BE2C (cell line): Measurements from ENCODE around the gene BTBD19.
"Not testable (repeated sequence)": the region's sequence is repeated elsewhere in the genome, so short reads cannot be mapped to it uniquely, and the experiment has no call there.

Source experiments
- DNase-seq: peaks from one replicate; pipeline ENCODE4 v3.0.0-alpha.2; 2020
- H3K27me3 ChIP-seq: fragments of 250-450 bp; sonication (Bioruptor Pico); 2 replicates; pipeline ENCODE4 v1.5.1; 2020; ENCODE audit warnings: mild to moderate bottlenecking
- H3K36me3 ChIP-seq: fragments of 250-450 bp; sonication (Bioruptor Pico); 2 replicates; pipeline ENCODE4 v1.5.1; 2020; ENCODE audit warnings: mild to moderate bottlenecking
- H3K4me1 ChIP-seq: fragments of 250-450 bp; sonication (Bioruptor Pico); 2 replicates; pipeline ENCODE4 v1.5.1; 2020
- H3K4me3 ChIP-seq: 2 replicates; pipeline ENCODE4 v1.5.1; 2011; ENCODE audit warnings: low read depth, low read length
- H3K9me3 ChIP-seq: fragments of 250-450 bp; sonication (Bioruptor Pico); 2 replicates; pipeline ENCODE4 v1.5.1; 2020
- TF ChIP-seq, protein P1 (sequence below): IDR thresholded peaks from 2 replicates; pipeline ENCODE4 v1.5.1; 2012; ENCODE audit warnings: mild to moderate bottlenecking, low read depth, low read length

Gene BTBD19

DNA sequence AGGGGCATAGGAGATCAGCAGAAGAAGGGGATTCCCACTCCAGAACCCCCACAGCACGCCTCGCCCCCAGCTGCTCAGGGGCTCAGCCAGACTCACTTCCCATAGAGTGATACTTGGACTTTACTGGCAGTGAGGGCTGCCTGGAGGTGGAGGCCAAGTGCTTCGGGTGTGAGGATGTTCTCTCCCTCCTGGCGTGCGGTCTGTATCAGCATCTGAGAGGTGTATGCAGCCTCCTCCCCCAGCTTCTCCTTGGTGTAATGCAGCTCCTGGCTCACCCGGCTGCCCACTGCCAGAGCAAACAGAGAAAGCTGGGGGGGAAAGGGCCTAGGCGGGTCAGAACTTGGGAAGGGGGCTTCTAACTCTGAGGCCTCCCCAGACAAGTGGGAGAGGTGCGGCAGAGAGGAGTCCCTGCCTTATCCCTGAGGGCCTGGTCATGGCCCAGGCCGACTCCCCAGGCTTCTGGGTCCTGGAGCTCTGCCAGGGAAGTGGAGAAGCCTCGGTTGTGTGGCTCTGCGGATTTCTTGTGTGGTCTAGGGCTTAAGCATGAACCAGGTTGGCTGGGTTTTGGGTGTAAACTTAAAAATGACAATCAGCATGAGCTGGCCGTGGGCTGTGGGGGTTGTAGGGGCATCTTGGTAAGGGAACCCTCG is 23.9 kb downstream of the BTBD19 start:
- Histone ChIP-seq H3K4me3 (no peak overlapping the region), H3K4me1 (no peaks in the 10 kb centered on the region), H3K9me3 (no peaks in the 10 kb centered on the region), H3K36me3 (no peaks in the 10 kb centered on the region), H3K27me3 (no peaks in the 10 kb centered on the region)
- peak; percentile 39 for DNase-seq
- TF ChIP-seq, protein P1, sequence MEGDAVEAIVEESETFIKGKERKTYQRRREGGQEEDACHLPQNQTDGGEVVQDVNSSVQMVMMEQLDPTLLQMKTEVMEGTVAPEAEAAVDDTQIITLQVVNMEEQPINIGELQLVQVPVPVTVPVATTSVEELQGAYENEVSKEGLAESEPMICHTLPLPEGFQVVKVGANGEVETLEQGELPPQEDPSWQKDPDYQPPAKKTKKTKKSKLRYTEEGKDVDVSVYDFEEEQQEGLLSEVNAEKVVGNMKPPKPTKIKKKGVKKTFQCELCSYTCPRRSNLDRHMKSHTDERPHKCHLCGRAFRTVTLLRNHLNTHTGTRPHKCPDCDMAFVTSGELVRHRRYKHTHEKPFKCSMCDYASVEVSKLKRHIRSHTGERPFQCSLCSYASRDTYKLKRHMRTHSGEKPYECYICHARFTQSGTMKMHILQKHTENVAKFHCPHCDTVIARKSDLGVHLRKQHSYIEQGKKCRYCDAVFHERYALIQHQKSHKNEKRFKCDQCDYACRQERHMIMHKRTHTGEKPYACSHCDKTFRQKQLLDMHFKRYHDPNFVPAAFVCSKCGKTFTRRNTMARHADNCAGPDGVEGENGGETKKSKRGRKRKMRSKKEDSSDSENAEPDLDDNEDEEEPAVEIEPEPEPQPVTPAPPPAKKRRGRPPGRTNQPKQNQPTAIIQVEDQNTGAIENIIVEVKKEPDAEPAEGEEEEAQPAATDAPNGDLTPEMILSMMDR: no peak

DNA sequence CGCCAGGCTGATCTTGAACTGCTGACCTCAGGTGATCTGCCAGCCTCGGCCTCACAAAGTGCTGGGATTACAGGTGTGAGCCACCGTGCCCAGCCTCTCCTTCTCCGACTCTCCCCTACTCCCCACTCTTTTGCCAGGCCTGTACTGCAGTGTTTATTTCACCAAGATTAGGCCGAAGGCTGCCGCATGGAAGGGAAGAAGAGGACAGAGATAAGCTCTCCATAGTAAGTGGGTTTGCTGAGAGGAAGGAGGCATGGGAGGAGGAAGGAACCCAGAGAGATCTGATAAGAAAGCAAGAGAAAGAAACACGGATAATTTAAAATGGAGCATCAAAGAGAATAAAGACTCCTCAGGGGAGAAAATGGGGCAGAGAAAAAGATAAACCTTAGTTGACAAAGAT is 26.0 kb downstream of the BTBD19 start:
- TF ChIP-seq, protein P1: no peak
- DNase-seq: no peak
- H3K9me3 ChIP-seq: no peaks in the 10 kb centered on the region
- no peaks in the 10 kb centered on the region for H3K27me3 ChIP-seq
- H3K36me3 ChIP-seq: no peaks in the 10 kb centered on the region
- H3K4me1 ChIP-seq: no peaks in the 10 kb centered on the region
- H3K4me3 ChIP-seq: no peak overlapping the region

DNA sequence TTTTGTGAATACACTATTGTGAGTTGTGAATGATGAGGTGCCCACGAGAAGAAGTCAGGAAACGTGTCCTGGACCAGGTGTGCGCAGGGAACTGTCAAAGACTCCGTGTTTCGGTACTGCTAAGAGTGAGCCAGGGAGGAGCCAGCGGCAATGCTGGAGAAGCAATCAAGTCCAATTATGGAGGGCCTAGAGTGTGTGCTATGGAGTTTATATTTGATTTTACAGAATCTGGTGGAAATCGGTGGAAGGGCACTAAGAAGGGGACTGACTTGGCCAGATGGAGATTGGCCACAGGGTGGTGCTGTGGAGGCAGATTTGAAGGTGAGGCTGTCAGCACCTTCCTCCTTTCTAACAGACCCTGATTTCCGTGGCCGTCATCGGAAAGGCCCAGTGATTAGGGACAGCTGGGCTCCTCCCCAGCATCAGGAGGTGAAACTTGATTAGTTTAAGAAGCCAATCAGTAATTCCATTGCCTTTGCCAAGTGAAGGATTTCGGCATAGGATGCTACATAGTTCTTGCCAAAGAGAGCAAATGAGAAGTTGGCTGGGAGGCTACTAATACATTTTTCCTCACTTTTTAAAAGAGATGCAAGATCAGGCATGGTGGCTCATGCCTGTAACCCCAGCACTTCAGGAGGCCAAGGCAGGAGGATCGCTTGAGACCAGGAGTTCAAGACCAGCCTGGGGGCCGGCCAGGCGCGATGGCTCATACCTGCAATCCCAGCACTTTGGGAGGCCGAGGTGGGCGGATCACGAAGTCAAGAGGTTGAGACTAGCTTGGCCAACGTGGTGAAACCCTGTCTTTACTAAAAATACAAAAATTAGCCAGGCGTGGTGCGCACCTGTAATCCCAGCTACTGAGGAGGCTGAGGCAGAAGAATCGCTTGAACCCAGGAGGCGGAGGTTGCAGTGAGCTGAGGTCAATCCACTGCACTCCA is 27.7 kb downstream of the BTBD19 start:
- no peak overlapping the region for H3K4me3 ChIP-seq
- no peaks in the 10 kb centered on the region for H3K9me3 ChIP-seq
- no peaks in the 10 kb centered on the region for H3K36me3 ChIP-seq
- no peaks in the 10 kb centered on the region for H3K4me1 ChIP-seq
- peak; percentile 83 for DNase-seq
- TF ChIP-seq, protein P1: peak; percentile 78
- H3K27me3 ChIP-seq: no peaks in the 10 kb centered on the region

DNA sequence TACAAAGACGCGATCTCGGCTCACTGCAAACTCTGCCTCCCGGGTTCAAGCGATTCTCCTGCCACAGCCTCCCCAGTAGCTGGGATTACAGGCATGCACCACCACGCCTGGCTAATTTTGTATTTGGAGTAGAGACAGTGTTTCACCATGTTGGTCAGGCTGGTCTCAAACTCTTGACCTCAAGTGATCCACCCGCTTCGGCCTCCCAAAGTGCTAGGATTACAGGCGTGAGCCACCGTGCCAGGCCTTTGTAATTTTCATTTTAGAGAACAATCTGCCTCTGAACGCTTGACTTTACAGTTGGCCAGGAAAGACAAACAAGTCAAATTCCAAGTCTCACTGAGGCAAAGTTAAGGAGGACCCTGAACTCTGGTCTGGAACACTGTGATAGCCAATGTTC is 30.0 kb downstream of the BTBD19 start:
- not testable (repeated sequence) for H3K27me3 ChIP-seq, H3K4me1 ChIP-seq, H3K9me3 ChIP-seq, H3K4me3 ChIP-seq, H3K36me3 ChIP-seq, DNase-seq

DNA sequence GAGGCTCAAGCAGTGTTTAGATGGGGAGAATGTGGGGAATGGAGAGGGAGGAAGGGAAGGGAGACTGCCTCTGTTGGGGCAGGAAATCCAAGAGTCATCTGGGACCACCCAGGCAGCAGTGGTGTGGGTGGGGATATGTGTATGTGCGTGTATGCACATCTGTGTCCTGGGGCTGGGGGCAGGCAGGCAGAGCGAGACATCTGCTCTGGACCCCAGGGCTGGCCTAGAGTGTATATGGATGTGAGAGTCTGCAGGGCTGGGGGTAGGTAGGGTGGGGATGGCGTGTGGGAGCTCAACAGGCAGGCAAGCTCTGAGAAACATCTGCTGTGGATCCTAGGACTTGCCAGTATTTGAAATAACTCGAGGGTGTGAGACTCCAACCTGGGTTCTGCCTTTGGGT is 31.3 kb downstream of the BTBD19 start:
- Histone ChIP-seq H3K9me3 (no peaks in the 10 kb centered on the region), H3K4me3 (no peak overlapping the region), H3K4me1 (no peaks in the 10 kb centered on the region), H3K36me3 (no peaks in the 10 kb centered on the region), H3K27me3 (no peaks in the 10 kb centered on the region)
- TF ChIP-seq, protein P1: no peak
- no peak for DNase-seq

DNA sequence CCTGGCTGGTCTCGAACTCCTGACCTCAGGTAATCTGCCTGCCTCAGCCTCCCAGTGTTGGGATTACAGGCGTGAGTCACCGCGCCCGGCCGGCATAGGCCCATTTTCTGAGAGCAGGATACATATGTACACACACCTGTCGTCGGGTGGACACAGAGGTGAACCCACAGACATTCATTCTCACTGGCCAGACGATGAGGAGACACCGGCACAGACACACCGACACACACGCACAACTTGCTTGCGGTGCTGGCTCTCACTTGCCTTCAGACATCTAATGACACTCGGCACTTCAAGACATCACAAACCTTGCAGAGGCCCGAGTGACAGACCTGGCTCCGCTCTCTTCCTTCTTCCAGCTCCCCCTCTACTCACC is 34.2 kb downstream of the BTBD19 start:
- no peak for DNase-seq
- no peaks in the 10 kb centered on the region for H3K27me3 ChIP-seq
- TF ChIP-seq, protein P1: no peak

More for the DNA sequence above, 34.2 kb downstream of the BTBD19 start:
- peak overlapping the region; percentile 57 for H3K4me3 ChIP-seq
- no peaks in the 10 kb centered on the region for H3K4me1 ChIP-seq
- no peaks in the 10 kb centered on the region for H3K36me3 ChIP-seq
- no peaks in the 10 kb centered on the region for H3K9me3 ChIP-seq
